ENCODE results near the gene INPP4B.

Gene INPP4B

DNA sequence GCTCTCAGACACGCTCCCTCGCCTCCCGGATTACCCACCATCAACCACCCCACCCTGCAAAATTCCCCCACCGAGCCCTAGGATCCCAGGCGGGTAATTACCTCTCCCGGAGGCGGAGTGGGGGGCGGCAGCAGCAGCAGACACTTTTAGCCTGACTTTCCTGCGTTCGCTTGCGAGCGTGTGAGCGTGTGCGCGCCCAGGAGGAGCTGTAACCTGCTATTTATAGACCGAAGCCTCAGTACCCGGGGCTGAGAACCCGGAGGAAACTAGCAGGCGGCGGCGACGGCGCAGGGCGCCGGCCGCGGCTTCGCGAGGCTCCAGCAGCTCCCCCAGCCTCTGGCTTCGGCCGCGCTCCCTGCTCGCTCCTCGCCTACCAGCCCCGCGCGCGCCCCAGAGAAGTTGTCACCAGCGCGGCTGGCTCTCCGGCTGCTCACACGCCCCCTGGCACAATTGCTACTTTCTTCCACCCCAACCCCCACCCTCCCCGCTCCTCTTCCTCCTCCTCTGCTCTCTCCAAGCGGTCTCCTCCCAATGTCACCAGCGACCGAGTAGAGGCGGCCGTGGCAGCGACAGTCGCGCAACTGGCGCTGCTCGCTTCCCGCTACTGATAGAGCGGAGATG, at the start of gene INPP4B:
TSS of gene INPP4B (minus strand) at position 194 of the 621 bp plus-strand sequence.
- peak in 1 of 2 donors; percentile 21 for DNase-seq (ENCODE audit: low read depth in 2 of 2)

- DNase-seq (ENCODE audit: low read depth in 2 of 2), result no peak
Measured at GRCh38 chr4:142893012-142893411, 46.9 kb upstream of the INPP4B start.

GRCh38 chr4:142886566-142886965, 40.5 kb upstream of the INPP4B start:
- DNase-seq (ENCODE audit: low read depth in 2 of 2), result no peak

DNA sequence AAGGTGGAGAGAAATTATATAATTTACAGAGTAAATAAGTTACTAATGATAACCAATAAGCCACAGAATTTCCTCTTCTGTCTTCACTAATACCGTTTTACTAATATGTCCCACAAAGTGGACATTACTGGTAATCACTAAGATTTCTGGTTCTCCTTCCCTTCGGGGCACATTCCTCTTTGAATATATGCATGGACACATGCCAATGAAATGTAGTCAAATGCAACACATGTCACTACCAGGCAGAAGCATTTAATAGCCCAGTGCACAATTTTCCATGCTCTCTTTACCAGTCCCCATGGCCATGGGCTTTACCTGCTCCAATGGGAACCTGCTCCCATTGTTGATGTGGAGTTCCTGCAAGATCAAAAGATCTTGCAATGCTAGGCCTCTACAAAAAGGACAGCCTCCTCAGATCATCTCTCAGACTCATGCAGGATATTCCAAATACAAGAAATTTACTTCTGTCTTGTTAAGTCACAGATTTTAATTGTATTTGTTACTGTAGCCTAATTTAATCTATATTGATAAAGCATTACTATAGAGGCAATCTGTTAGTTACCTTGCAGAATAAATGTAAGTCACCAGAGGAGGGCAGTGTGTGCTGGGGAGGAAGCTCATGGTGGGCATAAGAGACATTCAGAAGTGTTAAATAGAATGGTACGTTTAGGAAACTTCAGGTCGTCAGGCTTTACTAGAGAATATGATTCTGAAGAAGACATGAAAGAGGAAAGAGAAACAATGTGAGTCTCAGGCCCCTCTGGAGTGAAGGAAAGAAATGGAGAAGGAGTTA, 37.1 kb upstream of the INPP4B start:
- DNase-seq (ENCODE audit: low read depth in 2 of 2), result no peak

GRCh38 chr4:142882159-142882558, 36.1 kb upstream of the INPP4B start:
- DNase-seq (ENCODE audit: low read depth in 2 of 2), result no peak

DNA sequence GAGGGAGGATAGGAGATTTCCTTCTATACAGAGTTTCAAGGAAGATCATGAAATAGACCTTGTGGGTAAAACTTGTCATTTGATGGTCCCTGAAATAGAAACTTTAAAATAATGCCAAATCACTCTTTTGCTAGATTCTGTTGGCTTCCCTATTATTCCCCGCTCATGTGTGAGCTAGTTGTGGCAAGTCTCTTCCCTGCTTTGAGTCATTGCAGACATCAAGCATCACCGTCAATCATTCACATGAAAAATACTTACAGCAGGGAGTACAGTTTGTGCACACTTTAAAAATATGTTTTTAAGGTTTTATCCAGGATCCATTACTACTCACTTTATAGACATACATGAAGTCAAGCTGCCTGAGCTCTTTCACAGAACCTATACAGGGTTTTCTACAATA, 35.2 kb upstream of the INPP4B start:
- no peak for DNase-seq (ENCODE audit: low read depth in 2 of 2)

GRCh38 chr4:142875117-142875516, 29.0 kb upstream of the INPP4B start:
- DNase-seq (ENCODE audit: low read depth in 2 of 2), result no peak

DNA sequence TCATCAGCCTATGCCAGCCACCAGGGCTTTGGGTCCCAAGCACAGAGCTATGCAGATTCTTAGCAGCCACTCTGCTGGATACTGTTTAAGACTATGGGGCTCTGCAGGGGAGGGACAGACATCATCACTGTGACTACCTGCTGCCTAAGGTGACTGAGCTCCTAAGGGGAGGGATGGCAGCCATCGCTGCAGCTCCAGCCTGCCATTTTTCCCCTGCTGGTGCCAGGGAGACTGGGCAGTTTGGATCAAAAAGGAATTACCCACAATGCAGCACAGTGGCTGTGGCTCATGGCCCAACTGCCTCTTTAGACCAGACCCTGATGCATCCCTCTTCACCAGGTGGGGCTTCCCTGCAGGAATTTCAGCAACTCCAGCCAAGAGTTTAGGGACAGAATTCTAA, 28.6 kb upstream of the INPP4B start:
- no peak for DNase-seq (ENCODE audit: low read depth in 2 of 2)

DNA sequence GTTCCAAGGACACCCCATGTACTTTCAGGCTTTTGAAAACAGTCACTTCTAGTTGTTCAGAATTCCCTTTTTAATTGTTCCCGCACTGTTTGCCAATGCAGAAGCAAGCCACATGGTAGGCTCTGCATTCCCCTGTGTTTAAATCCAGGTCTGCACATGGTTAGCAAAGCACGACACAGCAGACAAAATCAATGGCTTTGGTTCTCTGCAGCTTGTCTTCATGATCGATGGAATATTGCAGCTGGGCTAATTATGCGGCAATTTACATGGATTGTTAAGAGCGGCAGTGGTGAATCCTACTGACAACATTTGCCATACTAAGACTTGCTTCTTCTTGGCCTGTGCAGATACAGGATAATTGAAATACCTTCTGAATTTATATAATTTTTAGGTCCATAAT, 20.6 kb upstream of the INPP4B start:
- no peak for DNase-seq (ENCODE audit: low read depth in 2 of 2)

GRCh38 chr4:142861351-142861750, 15.2 kb upstream of the INPP4B start:
- no peak for DNase-seq (ENCODE audit: low read depth in 2 of 2)

- no peak for DNase-seq (ENCODE audit: low read depth in 2 of 2)
Measured at GRCh38 chr4:142858965-142859364, 12.9 kb upstream of the INPP4B start.

- no peak for DNase-seq (ENCODE audit: low read depth in 2 of 2)
Measured at GRCh38 chr4:142858446-142858845, 12.3 kb upstream of the INPP4B start.

DNA sequence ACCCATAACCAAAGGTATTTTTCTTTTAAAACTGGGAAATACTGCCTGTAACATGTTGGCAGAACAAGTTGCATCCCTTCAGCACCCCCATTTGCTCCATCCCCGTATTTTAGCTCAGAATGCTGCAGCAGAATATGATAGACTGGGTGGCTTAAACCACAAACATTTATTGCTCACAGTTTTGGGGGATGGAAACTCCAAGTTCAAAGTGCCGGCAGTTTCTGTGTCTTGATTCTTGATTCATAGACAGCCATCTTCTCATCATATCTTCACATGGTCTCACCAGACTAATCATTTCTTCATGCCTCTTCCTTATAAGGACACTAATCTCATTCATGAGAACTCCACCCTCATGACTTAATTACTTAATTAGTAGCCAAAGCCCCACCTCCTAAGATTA, 10.5 kb upstream of the INPP4B start:
- DNase-seq (ENCODE audit: low read depth in 2 of 2), result no peak

GRCh38 chr4:142850478-142850877, 4.4 kb upstream of the INPP4B start:
- DNase-seq (ENCODE audit: low read depth in 2 of 2), result no peak

DNA sequence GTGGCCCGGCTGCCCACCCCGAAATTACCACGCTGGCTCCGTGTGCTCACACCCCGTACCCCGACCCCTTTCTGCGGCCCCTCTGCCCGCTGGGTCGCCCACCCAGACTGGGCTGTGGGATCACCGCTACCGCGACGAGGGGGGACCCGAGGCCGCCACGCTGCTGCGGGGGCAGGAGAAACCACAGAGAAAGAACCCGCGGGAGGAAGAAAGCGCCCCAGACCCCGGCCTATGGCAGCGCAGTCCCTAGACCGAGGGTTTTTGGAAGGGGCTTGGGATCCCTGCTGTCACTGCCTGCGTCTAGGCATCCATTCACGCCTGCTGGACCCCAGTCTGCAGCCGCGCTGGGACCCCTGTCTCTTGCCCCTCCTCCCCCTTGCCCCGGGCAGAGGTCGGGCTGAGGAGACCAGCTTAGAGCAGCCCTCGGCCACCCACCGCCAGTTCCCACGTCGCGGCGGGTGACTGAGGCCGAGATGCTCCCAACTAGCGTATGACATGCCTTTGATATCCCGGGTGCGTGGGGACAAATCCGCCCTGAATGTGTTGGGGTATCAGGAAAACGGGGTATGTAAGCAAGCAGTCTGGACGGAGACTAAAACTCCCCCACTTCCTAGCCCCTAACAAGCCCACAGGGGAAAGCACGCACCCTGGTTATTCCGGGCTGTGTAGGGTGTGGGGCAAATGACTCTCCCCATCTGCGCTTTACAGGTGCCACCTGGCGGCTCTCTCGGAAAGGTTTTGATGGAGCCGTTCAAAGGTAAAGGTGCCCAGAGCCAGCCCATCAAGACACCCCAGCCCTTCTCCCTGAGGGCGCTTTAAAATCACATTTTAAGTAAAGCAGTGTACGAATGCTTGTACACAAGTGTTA, 862 bp upstream of the INPP4B start:
- DNase-seq (ENCODE audit: low read depth in 2 of 2), result peak in 1 of 2 donors; percentile 52

GRCh38 chr4:142845293-142846107, 601 bp downstream of the INPP4B start:
- DNase-seq (ENCODE audit: low read depth in 2 of 2), result no peak

DNA sequence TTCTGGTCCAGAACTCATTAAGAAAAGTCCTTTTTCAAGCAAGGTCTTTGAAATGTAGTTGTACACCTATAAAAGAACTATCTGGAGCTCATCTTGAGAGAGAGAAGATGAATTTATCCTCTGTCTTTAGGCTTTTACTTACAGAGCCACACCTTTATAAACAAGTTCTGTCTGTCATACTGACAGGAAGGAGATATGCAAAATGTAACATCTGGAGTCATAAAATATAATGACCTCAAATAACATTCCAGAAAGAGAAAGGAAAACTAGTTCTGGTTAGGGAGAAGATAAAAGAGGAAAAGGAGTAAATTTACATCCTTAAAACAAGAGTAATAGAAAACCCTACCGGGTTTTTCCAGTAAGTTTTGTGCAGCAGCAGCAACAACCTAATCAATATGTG, 1.3 kb downstream of the INPP4B start:
- DNase-seq (ENCODE audit: low read depth in 2 of 2), result no peak

GRCh38 chr4:142840516-142841123, 5.5 kb downstream of the INPP4B start:
- DNase-seq (ENCODE audit: low read depth in 2 of 2), result no peak

GRCh38 chr4:142838778-142839177, 7.3 kb downstream of the INPP4B start:
- no peak for DNase-seq (ENCODE audit: low read depth in 2 of 2)

GRCh38 chr4:142832022-142832421, 14.1 kb downstream of the INPP4B start:
- no peak for DNase-seq (ENCODE audit: low read depth in 2 of 2)

All from stimulated activated CD8-positive, alpha-beta memory T cell treated with anti-CD3 and anti-CD28 coated beads, Interleukin-2, amount 100 ng/mL, for 1 hour (primary cell).